ENCODE data around the gene NECAB3.

Gene NECAB3

DNA sequence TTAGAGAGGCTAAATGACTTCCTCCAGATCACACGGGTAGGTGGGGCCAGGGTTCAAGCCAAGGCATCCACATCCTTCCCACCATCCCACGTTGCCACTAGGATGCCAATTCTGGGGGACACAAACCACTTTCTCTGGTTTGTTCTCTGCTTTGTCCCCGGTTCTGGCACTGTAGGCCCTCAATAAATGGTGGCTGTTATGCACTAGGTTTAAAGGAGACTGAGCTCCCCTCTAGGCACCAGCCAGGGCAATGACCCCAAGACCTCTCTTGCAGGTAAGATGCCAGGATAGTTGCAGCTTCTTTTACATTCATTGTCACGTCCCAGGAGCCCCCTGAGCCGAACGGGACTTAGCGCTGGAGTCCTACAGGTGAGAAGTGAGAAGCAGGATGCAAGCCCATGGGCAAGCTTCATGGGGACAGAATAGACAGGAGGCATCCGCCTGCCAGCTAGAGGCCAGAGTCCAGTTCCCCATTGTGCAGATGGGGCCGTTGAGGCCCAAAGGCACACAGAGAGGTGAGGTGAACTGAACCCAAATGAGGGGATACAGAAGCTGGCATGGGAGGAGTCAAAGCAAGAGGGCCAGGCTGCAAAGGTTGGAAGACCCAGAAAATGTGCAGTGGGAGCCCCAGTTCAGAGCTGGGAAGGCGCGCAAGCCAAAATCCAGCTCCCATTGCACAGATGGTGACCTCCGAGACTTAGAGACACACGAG, 45.2 kb upstream of the NECAB3 start:
- H2AFZ ChIP-seq (ENCODE audit: low read depth, low read length, severe bottlenecking): peak overlapping the region; percentile 31
- no peaks in the 10 kb centered on the region for H3K36me3 ChIP-seq (ENCODE audit: low read length)
- H3K27me3 ChIP-seq (ENCODE audit: low read length): no peaks in the 10 kb centered on the region
- peak overlapping the region; percentile 79 for H3K4me3 ChIP-seq (ENCODE audit: insufficient read depth, low read length, poor library complexity, severe bottlenecking)
- peaks cover 21% of the 10 kb centered on the region; the same call in 1 of the 2 replicates for H3K79me2 ChIP-seq (ENCODE audit: insufficient read depth, low read length)
- peak overlapping the region; percentile 66 for H3K4me2 ChIP-seq (ENCODE audit: low read depth, low read length, poor library complexity, severe bottlenecking)
- H3K9me2 ChIP-seq (replicated peaks; ENCODE audit: insufficient read depth, low read length): no peaks in the 10 kb centered on the region
- H3F3A ChIP-seq (ENCODE audit: insufficient read depth): 0 out of 2 replicates have a peak, but pooled peaks cover 5% of the 10 kb centered on the region
- H4K20me1 ChIP-seq (ENCODE audit: low read depth, low read length): no peaks in the 10 kb centered on the region
- peak overlapping the region; percentile 39 for H3K27ac ChIP-seq (ENCODE audit: low read depth, low read length)
- TF ChIP-seq, protein P1, sequence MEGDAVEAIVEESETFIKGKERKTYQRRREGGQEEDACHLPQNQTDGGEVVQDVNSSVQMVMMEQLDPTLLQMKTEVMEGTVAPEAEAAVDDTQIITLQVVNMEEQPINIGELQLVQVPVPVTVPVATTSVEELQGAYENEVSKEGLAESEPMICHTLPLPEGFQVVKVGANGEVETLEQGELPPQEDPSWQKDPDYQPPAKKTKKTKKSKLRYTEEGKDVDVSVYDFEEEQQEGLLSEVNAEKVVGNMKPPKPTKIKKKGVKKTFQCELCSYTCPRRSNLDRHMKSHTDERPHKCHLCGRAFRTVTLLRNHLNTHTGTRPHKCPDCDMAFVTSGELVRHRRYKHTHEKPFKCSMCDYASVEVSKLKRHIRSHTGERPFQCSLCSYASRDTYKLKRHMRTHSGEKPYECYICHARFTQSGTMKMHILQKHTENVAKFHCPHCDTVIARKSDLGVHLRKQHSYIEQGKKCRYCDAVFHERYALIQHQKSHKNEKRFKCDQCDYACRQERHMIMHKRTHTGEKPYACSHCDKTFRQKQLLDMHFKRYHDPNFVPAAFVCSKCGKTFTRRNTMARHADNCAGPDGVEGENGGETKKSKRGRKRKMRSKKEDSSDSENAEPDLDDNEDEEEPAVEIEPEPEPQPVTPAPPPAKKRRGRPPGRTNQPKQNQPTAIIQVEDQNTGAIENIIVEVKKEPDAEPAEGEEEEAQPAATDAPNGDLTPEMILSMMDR (IDR thresholded peaks at IDR 0.05; ENCODE audit: insufficient read depth, low read length, poor library complexity, severe bottlenecking): no peak
- no peak for TF ChIP-seq EZH2phosphoT487 (conservative IDR thresholded peaks at IDR 0.05; ENCODE audit: low read length)
- H3K9me3 ChIP-seq (ENCODE audit: insufficient read depth, low read length): no peaks in the 10 kb centered on the region
- peak overlapping the region; percentile 73 for H3K9ac ChIP-seq (ENCODE audit: low read length)

DNA sequence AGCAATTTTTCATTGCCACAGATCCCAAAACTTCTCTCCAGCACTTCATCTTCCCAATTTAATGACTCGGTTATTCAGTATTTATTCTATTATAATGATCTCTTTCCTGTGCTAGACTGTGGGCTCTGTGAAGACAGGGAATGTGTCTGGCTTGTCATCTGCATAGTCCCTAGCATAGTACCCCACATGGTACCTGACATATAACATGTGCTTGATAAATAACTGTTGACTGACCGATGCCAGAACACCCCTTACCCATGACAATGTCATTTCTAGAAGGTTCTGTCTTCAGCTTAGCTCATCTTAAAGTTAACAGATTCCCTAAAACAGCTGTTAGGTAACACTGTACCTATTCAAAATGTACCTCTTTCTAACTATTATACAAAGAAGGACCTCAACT, 42.3 kb upstream of the NECAB3 start:
- no peak overlapping the region for H2AFZ ChIP-seq (ENCODE audit: low read depth, low read length, severe bottlenecking)
- no peak overlapping the region for H3K9ac ChIP-seq (ENCODE audit: low read length)
- no peaks in the 10 kb centered on the region for H3K36me3 ChIP-seq (ENCODE audit: low read length)
- no peaks in the 10 kb centered on the region for H3K9me2 ChIP-seq (replicated peaks; ENCODE audit: insufficient read depth, low read length)
- H3K4me3 ChIP-seq (ENCODE audit: insufficient read depth, low read length, poor library complexity, severe bottlenecking): no peak overlapping the region
- no peaks in the 10 kb centered on the region for H3K27me3 ChIP-seq (ENCODE audit: low read length)
- H4K20me1 ChIP-seq (ENCODE audit: low read depth, low read length): no peaks in the 10 kb centered on the region
- peaks cover 21% of the 10 kb centered on the region; the same call in 1 of the 2 replicates for H3K79me2 ChIP-seq (ENCODE audit: insufficient read depth, low read length)
- no peaks in the 10 kb centered on the region for H3K9me3 ChIP-seq (ENCODE audit: insufficient read depth, low read length)
- 0 out of 2 replicates have a peak, but pooled peaks cover 2% of the 10 kb centered on the region for H3F3A ChIP-seq (ENCODE audit: insufficient read depth)
- H3K4me2 ChIP-seq (ENCODE audit: low read depth, low read length, poor library complexity, severe bottlenecking): no peak overlapping the region
- TF ChIP-seq EZH2phosphoT487 (conservative IDR thresholded peaks at IDR 0.05; ENCODE audit: low read length): no peak
- TF ChIP-seq, protein P1 (IDR thresholded peaks at IDR 0.05; ENCODE audit: insufficient read depth, low read length, poor library complexity, severe bottlenecking): no peak
- H3K27ac ChIP-seq (ENCODE audit: low read depth, low read length): no peak overlapping the region

DNA sequence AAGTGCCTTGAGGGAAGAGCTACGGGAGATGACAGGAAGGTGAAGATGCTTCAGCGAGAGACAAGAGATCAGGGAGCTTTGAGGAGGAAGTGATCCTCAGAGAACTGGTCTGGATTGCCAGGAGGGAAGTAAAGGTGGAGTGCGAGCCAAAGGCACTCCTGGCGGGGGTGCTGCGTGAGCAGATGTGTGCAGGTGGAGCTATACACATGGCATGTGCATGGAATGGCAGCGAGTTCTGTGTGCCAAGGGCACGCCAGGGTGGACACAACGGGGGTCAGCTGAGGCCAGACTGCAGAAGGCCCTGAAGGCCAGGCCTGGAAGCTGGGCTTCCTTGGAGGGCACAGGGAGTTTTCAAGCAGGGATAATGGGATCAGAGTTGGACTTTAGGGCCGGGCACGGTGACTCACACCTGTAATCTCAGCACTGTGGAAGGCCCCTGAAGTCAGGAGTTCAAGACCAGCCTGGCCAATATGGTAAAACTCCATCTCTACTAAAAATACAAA, 39.7 kb upstream of the NECAB3 start:
- no peak overlapping the region for H3K4me3 ChIP-seq (ENCODE audit: insufficient read depth, low read length, poor library complexity, severe bottlenecking)
- no peak overlapping the region for H3K4me2 ChIP-seq (ENCODE audit: low read depth, low read length, poor library complexity, severe bottlenecking)
- H3K9me2 ChIP-seq (replicated peaks; ENCODE audit: insufficient read depth, low read length): no peaks in the 10 kb centered on the region
- H3K9me3 ChIP-seq (ENCODE audit: insufficient read depth, low read length): no peaks in the 10 kb centered on the region
- TF ChIP-seq, protein P1 (IDR thresholded peaks at IDR 0.05; ENCODE audit: insufficient read depth, low read length, poor library complexity, severe bottlenecking): no peak
- no peak for TF ChIP-seq EZH2phosphoT487 (conservative IDR thresholded peaks at IDR 0.05; ENCODE audit: low read length)
- no peaks in the 10 kb centered on the region for H4K20me1 ChIP-seq (ENCODE audit: low read depth, low read length)
- H3K9ac ChIP-seq (ENCODE audit: low read length): no peak overlapping the region
- H2AFZ ChIP-seq (ENCODE audit: low read depth, low read length, severe bottlenecking): no peak overlapping the region
- no peak overlapping the region for H3K27ac ChIP-seq (ENCODE audit: low read depth, low read length)
- peaks cover 10% of the 10 kb centered on the region; the same call in 1 of the 2 replicates for H3K79me2 ChIP-seq (ENCODE audit: insufficient read depth, low read length)
- H3K36me3 ChIP-seq (ENCODE audit: low read length): no peaks in the 10 kb centered on the region
- H3K27me3 ChIP-seq (ENCODE audit: low read length): no peaks in the 10 kb centered on the region
- peaks cover 5% of the 10 kb centered on the region; the same call in 1 of the 2 replicates for H3F3A ChIP-seq (ENCODE audit: insufficient read depth)
